ENCODE data around the gene CYRIA.

DNA sequence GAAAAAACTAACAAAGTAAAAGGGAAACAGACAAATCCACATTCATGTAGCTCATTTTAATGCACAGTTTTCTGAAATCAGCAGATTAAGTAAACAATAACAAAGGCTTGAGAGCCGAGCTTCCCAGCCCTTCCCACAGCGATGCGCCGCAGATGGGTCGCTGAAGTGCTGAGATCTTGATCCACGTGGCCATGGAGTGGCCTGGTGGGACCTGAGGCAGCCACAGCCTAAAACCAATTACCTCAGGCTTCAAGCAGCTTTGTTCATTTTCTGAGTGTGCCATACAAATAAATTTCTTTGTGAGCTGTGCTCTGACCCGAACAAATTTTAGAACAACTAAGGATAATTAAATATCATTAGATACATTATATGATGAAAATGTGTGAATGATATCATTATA, 25.6 kb upstream of the CYRIA start:
- TF ChIP-seq, protein P1, sequence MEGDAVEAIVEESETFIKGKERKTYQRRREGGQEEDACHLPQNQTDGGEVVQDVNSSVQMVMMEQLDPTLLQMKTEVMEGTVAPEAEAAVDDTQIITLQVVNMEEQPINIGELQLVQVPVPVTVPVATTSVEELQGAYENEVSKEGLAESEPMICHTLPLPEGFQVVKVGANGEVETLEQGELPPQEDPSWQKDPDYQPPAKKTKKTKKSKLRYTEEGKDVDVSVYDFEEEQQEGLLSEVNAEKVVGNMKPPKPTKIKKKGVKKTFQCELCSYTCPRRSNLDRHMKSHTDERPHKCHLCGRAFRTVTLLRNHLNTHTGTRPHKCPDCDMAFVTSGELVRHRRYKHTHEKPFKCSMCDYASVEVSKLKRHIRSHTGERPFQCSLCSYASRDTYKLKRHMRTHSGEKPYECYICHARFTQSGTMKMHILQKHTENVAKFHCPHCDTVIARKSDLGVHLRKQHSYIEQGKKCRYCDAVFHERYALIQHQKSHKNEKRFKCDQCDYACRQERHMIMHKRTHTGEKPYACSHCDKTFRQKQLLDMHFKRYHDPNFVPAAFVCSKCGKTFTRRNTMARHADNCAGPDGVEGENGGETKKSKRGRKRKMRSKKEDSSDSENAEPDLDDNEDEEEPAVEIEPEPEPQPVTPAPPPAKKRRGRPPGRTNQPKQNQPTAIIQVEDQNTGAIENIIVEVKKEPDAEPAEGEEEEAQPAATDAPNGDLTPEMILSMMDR (optimal IDR thresholded peaks at IDR 0.05 in 1 of 3, IDR thresholded peaks at IDR 0.05 in 1 of 3, conservative IDR thresholded peaks at IDR 0.05 in 1 of 3; ENCODE audit: extremely low read depth in 1 of 3, insufficient read depth in 2 of 3, low read length in 3 of 3) = no peak
- no peak for TF ChIP-seq EZH2 (IDR thresholded peaks at IDR 0.05; ENCODE audit: low read length)
